CD14-positive monocyte (primary cell): ENCODE data around the gene ATXN7L1. TPM values are rescaled to one million over a fixed set of nuclear protein-coding genes. Genes with fewer than 3 reads are reported as not detected.
A peak's percentile ranks its signal among the peaks of the same experiment; 100 is the strongest.

Experiments
- DNase-seq, 3 donors: peaks; one replicate each; pipeline ENCODE4 v3.0.0-alpha.2; 2011 to 2022
- H2AFZ ChIP-seq: 2 replicates; pipeline ENCODE4 v1.6.0; 2012; ENCODE audit warnings: mild to moderate bottlenecking, low read depth, low read length, inconsistent platforms; ENCODE audit not compliant: insufficient read depth, poor library complexity, severe bottlenecking
- H3K27ac ChIP-seq, 2 donors: 1 replicate in 1 of 2; 2 replicates in 1 of 2; pipeline ENCODE4 v1.5.1; 2012 to 2013; ENCODE audit warnings: low read length in 2 of 2, control low read depth in 1 of 2, inconsistent platforms in 1 of 2, low read depth in 1 of 2, mild to moderate bottlenecking in 1 of 2
- H3K27me3 ChIP-seq, 2 donors: one replicate each; pipeline versions ENCODE4 v1.6.0 to v1.6.1; 2011 to 2013; ENCODE audit warnings: low read length in 2 of 2; ENCODE audit not compliant: control insufficient read depth in 2 of 2, insufficient read depth in 2 of 2
- H3K36me3 ChIP-seq, 2 donors: replicated peaks in 1 of 2; 1 replicate in 1 of 2; 2 replicates in 1 of 2; pipeline versions ENCODE4 v1.5.1 to v1.6.1; 2012 to 2013; ENCODE audit warnings: low read length in 2 of 2, control low read depth in 1 of 2, inconsistent platforms in 1 of 2, mild to moderate bottlenecking in 1 of 2; ENCODE audit not compliant: insufficient read depth in 2 of 2, control insufficient read depth in 1 of 2
- H3K4me1 ChIP-seq, 2 donors: 1 replicate in 1 of 2; 2 replicates in 1 of 2; pipeline versions ENCODE4 v1.5.1 to v1.6.1; 2012 to 2013; ENCODE audit warnings: low read length in 2 of 2, control low read depth in 1 of 2, inconsistent platforms in 1 of 2, mild to moderate bottlenecking in 1 of 2, moderate library complexity in 1 of 2; ENCODE audit not compliant: insufficient read depth in 2 of 2, control insufficient read depth in 1 of 2
- H3K4me2 ChIP-seq: replicated peaks from 2 replicates; pipeline ENCODE3; 2012; ENCODE audit warnings: low read length, moderate library complexity, mild to moderate bottlenecking; ENCODE audit not compliant: poor library complexity, severe bottlenecking; ENCODE audit errors: extremely low read depth
- H3K4me3 ChIP-seq, 3 experiments: fragments of 200-600 bp in 1 of 3; sonication (generic) in 1 of 3; replicated peaks in 1 of 3; 1 replicate in 2 of 3; 2 replicates in 1 of 3; pipeline ENCODE4 v1.5.1; 2011 to 2013; ENCODE audit warnings: low read length in 3 of 3, mild to moderate bottlenecking in 3 of 3, control low read depth in 2 of 3, low read depth in 2 of 3, inconsistent platforms in 1 of 3, moderate library complexity in 1 of 3
- H3K79me2 ChIP-seq: 2 replicates; pipeline ENCODE4 v1.6.0; 2012; ENCODE audit warnings: mild to moderate bottlenecking, control low read depth, inconsistent platforms, low read length, moderate library complexity; ENCODE audit not compliant: insufficient read depth
- H3K9ac ChIP-seq: 2 replicates; pipeline ENCODE4 v1.6.0; 2017; ENCODE audit warnings: low read length, mild to moderate bottlenecking; ENCODE audit not compliant: insufficient read depth, poor library complexity, severe bottlenecking
- H3K9me3 ChIP-seq, 2 donors: replicated peaks in 1 of 2; 1 replicate in 1 of 2; 2 replicates in 1 of 2; pipeline versions ENCODE4 v1.5.1 to v1.6.1; 2012 to 2013; ENCODE audit warnings: low read length in 2 of 2, control low read depth in 1 of 2; ENCODE audit not compliant: control insufficient read depth in 1 of 2, insufficient read depth in 1 of 2
- H4K20me1 ChIP-seq: 2 replicates; pipeline ENCODE4 v1.6.0; 2012; ENCODE audit warnings: mild to moderate bottlenecking, low read length, control low read depth, moderate library complexity; ENCODE audit not compliant: insufficient read depth
- H3K27ac Mint-ChIP-seq, 7 donors: one replicate each; pipeline ENCODE4 v1.8.0; 2020; ENCODE audit warnings: mild to moderate bottlenecking in 7 of 7, mixed read lengths in 7 of 7, moderate library complexity in 6 of 7, inconsistent platforms in 2 of 7
- H3K27me3 Mint-ChIP-seq, 3 donors: one replicate each; pipeline ENCODE4 v1.8.0; 2021 to 2022; ENCODE audit warnings: low read depth in 3 of 3, mild to moderate bottlenecking in 3 of 3, mixed read lengths in 3 of 3, moderate library complexity in 3 of 3, inconsistent platforms in 1 of 3
- H3K36me3 Mint-ChIP-seq, 2 donors: one replicate each; pipeline ENCODE4 v1.8.0; 2020; ENCODE audit warnings: mixed read lengths in 2 of 2, inconsistent platforms in 1 of 2, mild to moderate bottlenecking in 1 of 2
- H3K4me1 Mint-ChIP-seq: one replicate; pipeline ENCODE4 v1.8.0; 2020; ENCODE audit warnings: mild to moderate bottlenecking, mixed read lengths
- H3K4me3 Mint-ChIP-seq, 2 donors: one replicate each; pipeline ENCODE4 v1.8.0; 2020; ENCODE audit warnings: mild to moderate bottlenecking in 2 of 2, mixed read lengths in 2 of 2, moderate library complexity in 1 of 2
- H3K9me3 Mint-ChIP-seq, 7 donors: one replicate each; pipeline ENCODE4 v1.8.0; 2020 to 2022; ENCODE audit warnings: mixed read lengths in 7 of 7, mild to moderate bottlenecking in 6 of 7, moderate library complexity in 6 of 7, inconsistent platforms in 2 of 7
- WGBS: methylation state at CpG from one replicate; pipeline ENCODE4 v1.1.5; 2013; ENCODE audit warnings: missing lambda C conversion rate; ENCODE audit not compliant: insufficient coverage; 5-methylcytosine and 5-hydroxymethylcytosine counted together
- intact Hi-C, 2 donors: fragments of 100-400 bp; cut with micrococcal nuclease; formaldehyde crosslinking; loops; one replicate each; pipeline versions ENCODE4 v1.15.0 to v1.15.1; 2023
- polyA plus RNA-seq, 3 donors: library from polyadenylated mRNA; depleted of rRNA in 1 of 3; unstranded in 2 of 3; stranded (reverse) in 1 of 3; fragments of 300-500 nt in 2 of 3; fragments of >200 nt in 1 of 3; fragmentation: Illumina TruSeq in 2 of 3; gene quantifications; 1 replicate in 2 of 3; 2 replicates in 1 of 3; pipeline ENCODE4 v1.2.3, GENCODE V29; 2012 to 2021
- TF ChIP-seq, protein P1 (sequence below): fragments of 200-600 bp; IDR thresholded peaks from one replicate; pipeline ENCODE4 v1.8.0; 2022; ENCODE audit warnings: antibody characterized with exemption, mild to moderate bottlenecking

ATXN7L1 gene
- polyA plus RNA-seq, 3 donors, result 4.5 to 12.2 (median 11.2) TPM

DNA sequence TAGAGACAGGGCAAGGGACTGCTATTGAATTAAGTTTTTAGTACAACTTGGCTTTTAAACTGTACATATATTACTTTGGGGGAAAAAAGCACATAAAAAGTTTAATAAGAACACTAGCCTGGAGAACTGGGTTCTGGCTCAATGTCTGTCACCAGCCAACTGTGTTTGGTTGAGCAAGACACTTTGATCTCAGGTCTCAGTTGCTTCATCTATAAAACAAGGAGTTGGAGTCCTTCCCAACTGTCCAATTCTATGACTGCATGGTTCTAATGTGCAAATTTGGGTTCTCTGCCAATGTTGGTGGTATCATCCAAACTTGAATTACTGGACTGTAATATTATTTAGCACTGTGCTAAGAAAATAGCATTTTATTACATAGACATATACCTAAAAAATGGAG is 50.3 kb downstream of the ATXN7L1 start:
- intact Hi-C loops, result no loop called here
- H3K4me3 Mint-ChIP-seq, result no peak overlapping the region

DNA sequence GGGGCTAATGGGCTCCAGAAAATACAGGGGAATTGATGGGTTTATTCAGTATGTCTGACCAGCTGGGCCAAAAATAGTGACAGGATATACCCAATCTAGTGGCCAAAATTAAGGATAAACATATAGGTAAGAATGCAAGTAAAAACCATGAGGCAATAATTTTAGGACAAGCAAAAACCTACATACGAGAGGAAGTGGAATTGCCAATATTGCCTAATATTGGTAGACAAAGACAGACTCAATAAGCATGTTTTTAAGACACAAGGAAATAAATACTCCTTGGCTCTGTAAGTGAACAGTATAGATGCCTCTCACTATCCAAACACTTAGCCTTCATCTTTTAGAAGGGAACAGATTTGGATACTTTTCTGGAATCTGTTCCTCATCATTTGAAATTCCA is 51.0 kb downstream of the ATXN7L1 start:
- H3K4me3 ChIP-seq, result no peak overlapping the region
- H3K4me1 ChIP-seq, result peaks cover 0 to 2% of the 10 kb centered on the region in 2 donors
- Mint-ChIP-seq H3K4me3 (no peak overlapping the region), H3K36me3 (peaks cover 16 to 18% of the 10 kb centered on the region in 2 donors), H3K27ac (peak overlapping the region in 1 of 7 donors; percentile 31), H3K27me3 (no peaks in the 10 kb centered on the region), H3K9me3 (peaks cover 0 to 3% (median 0%) of the 10 kb centered on the region in 7 donors), H3K4me1 (peaks cover 11% of the 10 kb centered on the region)
- H4K20me1 ChIP-seq, result no peaks in the 10 kb centered on the region
- H3K36me3 ChIP-seq, result no peaks in the 10 kb centered on the region
- H3K79me2 ChIP-seq, result no peaks in the 10 kb centered on the region
- H3K9me3 ChIP-seq, result no peaks in the 10 kb centered on the region
- peak in 1 of 3 donors; percentile 71 for DNase-seq
- TF ChIP-seq, protein P1, sequence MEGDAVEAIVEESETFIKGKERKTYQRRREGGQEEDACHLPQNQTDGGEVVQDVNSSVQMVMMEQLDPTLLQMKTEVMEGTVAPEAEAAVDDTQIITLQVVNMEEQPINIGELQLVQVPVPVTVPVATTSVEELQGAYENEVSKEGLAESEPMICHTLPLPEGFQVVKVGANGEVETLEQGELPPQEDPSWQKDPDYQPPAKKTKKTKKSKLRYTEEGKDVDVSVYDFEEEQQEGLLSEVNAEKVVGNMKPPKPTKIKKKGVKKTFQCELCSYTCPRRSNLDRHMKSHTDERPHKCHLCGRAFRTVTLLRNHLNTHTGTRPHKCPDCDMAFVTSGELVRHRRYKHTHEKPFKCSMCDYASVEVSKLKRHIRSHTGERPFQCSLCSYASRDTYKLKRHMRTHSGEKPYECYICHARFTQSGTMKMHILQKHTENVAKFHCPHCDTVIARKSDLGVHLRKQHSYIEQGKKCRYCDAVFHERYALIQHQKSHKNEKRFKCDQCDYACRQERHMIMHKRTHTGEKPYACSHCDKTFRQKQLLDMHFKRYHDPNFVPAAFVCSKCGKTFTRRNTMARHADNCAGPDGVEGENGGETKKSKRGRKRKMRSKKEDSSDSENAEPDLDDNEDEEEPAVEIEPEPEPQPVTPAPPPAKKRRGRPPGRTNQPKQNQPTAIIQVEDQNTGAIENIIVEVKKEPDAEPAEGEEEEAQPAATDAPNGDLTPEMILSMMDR, result no peak
- no peak overlapping the region for H2AFZ ChIP-seq
- no peak overlapping the region for H3K27ac ChIP-seq
- H3K9ac ChIP-seq, result no peak overlapping the region
- intact Hi-C loops, result no loop called here
- H3K4me2 ChIP-seq, result no peak overlapping the region
- WGBS, result no CpG with 5 or more reads among the region's 1 CpG
- H3K27me3 ChIP-seq, result no peaks in the 10 kb centered on the region

More for the DNA sequence above, 50.3 kb downstream of the ATXN7L1 start:
- H3K9ac ChIP-seq, result no peak overlapping the region
- TF ChIP-seq, protein P1, result no peak
- no peak overlapping the region for H3K4me3 ChIP-seq
- no peak overlapping the region for H3K27ac Mint-ChIP-seq
- no peaks in the 10 kb centered on the region for H3K9me3 ChIP-seq
- peaks cover 8 to 12% of the 10 kb centered on the region in 2 donors for H3K36me3 Mint-ChIP-seq
- peaks cover 0 to 3% (median 0%) of the 10 kb centered on the region in 7 donors for H3K9me3 Mint-ChIP-seq
- no peak overlapping the region for H3K27ac ChIP-seq
- H3K27me3 Mint-ChIP-seq, result no peaks in the 10 kb centered on the region
- H3K4me2 ChIP-seq, result no peak overlapping the region
- no peaks in the 10 kb centered on the region for H3K79me2 ChIP-seq
- H3K4me1 Mint-ChIP-seq, result peaks cover 11% of the 10 kb centered on the region
- no peaks in the 10 kb centered on the region for H3K27me3 ChIP-seq
- H3K4me1 ChIP-seq, result peaks cover 0 to 2% of the 10 kb centered on the region in 2 donors
- no peak for DNase-seq
- no peaks in the 10 kb centered on the region for H4K20me1 ChIP-seq
- H2AFZ ChIP-seq, result no peak overlapping the region
- no peaks in the 10 kb centered on the region for H3K36me3 ChIP-seq
